HEK293 (cell line): ENCODE data around the gene HSD17B2.

ENCODE experiments used
- CTCF ChIA-PET: fragments of 350-600 bp; formaldehyde crosslinking; extraction: SDS; loops from one replicate; lab custom pipeline; 2021; ENCODE audit warnings: antibody characterized with exemption; lab: Yijun Ruan, JAX
- POLR2A ChIA-PET: fragments of 300-600 bp; formaldehyde crosslinking; extraction: SDS; loops from one replicate; lab custom pipeline; 2020; ENCODE audit warnings: antibody characterized with exemption, inconsistent platforms; lab: Yijun Ruan, JAX
- H3K27ac ChIP-seq: fragments of 200-500 bp; sonication (Bioruptor generic); 2 replicates; pipeline ENCODE4 v1.5.1; 2014; ENCODE audit warnings: low read depth, low read length, control low read depth, inconsistent platforms; ENCODE audit errors: extremely low read depth
- H3K36me3 ChIP-seq, 2 experiments: fragments of 200-500 bp in 1 of 2; sonication (Bioruptor generic) in 1 of 2; 1 replicate in 1 of 2; 2 replicates in 1 of 2; pipeline ENCODE4 v1.5.1; 2014 to 2017; ENCODE audit warnings: inconsistent platforms in 2 of 2, low read length in 2 of 2; ENCODE audit not compliant: control insufficient read depth in 2 of 2, insufficient read depth in 1 of 2
- H3K4me1 ChIP-seq: fragments of 200-500 bp; sonication (Bioruptor generic); 2 replicates; pipeline ENCODE4 v1.5.1; 2014; ENCODE audit warnings: mild to moderate bottlenecking, low read length, inconsistent platforms; ENCODE audit not compliant: control insufficient read depth, insufficient read depth
- H3K4me3 ChIP-seq: 2 replicates; pipeline ENCODE4 v1.5.1; 2011; ENCODE audit warnings: low read depth, mild to moderate bottlenecking, control low read depth, low read length, moderate library complexity
- H3K9me3 ChIP-seq: fragments of 200-500 bp; sonication (Bioruptor generic); 2 replicates; pipeline ENCODE4 v1.5.1; 2014; ENCODE audit warnings: low read depth, low read length, inconsistent platforms; ENCODE audit not compliant: control insufficient read depth, insufficient read depth
- GLI2 ChIP-seq: fragments of 450-650 bp; formaldehyde crosslinking; IDR thresholded peaks from 2 replicates; pipeline ENCODE4; 2017; ENCODE audit warnings: missing biosample characterization, missing genetic modification characterization, low read depth, borderline replicate concordance
- REPIN1 ChIP-seq: fragments of 450-650 bp; formaldehyde crosslinking; IDR thresholded peaks from 2 replicates; pipeline ENCODE4 v1.5.1; 2017; ENCODE audit warnings: missing biosample characterization, missing genetic modification characterization, low read depth
- TRIM28 ChIP-seq: IDR thresholded peaks from 2 replicates; pipeline ENCODE4 v1.6.1; 2011; ENCODE audit warnings: low read length, control low read depth, borderline replicate concordance
- YY1 ChIP-seq: fragments of 450-650 bp; formaldehyde crosslinking; IDR thresholded peaks from 2 replicates; pipeline ENCODE4 v1.5.1; 2018; ENCODE audit warnings: missing biosample characterization, missing genetic modification characterization
- YY2 ChIP-seq: fragments of 450-650 bp; formaldehyde crosslinking; IDR thresholded peaks from 2 replicates; pipeline ENCODE4 v1.5.1; 2016; ENCODE audit warnings: missing biosample characterization, missing genetic modification characterization
- ZBTB8A ChIP-seq: fragments of 450-650 bp; formaldehyde crosslinking; IDR thresholded peaks from 2 replicates; pipeline ENCODE4 v1.5.1; 2016; ENCODE audit warnings: missing biosample characterization, missing genetic modification characterization
- ZNF223 ChIP-seq: fragments of 450-650 bp; formaldehyde crosslinking; IDR thresholded peaks from 2 replicates; pipeline ENCODE4 v1.5.1; 2016; ENCODE audit warnings: missing biosample characterization, missing genetic modification characterization
- ZNF23 ChIP-seq: fragments of 450-650 bp; formaldehyde crosslinking; IDR thresholded peaks from 2 replicates; pipeline ENCODE4 v1.5.1; 2016; ENCODE audit warnings: missing biosample characterization, missing genetic modification characterization, borderline replicate concordance
- ZNF416 ChIP-seq: fragments of 450-650 bp; formaldehyde crosslinking; IDR thresholded peaks from 2 replicates; pipeline ENCODE4 v1.5.1; 2016; ENCODE audit warnings: missing biosample characterization, missing genetic modification characterization
- ZNF529 ChIP-seq: fragments of 450-650 bp; formaldehyde crosslinking; IDR thresholded peaks from 2 replicates; pipeline ENCODE4 v1.5.1; 2017; ENCODE audit warnings: missing genetic modification characterization, missing biosample characterization; ENCODE audit not compliant: insufficient replicate concordance
- ZNF600 ChIP-seq: fragments of 450-650 bp; formaldehyde crosslinking; IDR thresholded peaks from 2 replicates; pipeline ENCODE4 v1.5.1; 2016; ENCODE audit warnings: missing biosample characterization, missing genetic modification characterization
- ZNF624 ChIP-seq: fragments of 450-650 bp; formaldehyde crosslinking; IDR thresholded peaks from 2 replicates; pipeline ENCODE4 v1.5.1; 2017; ENCODE audit warnings: missing biosample characterization, missing genetic modification characterization
- ZNF629 ChIP-seq: fragments of 450-650 bp; formaldehyde crosslinking; IDR thresholded peaks from 2 replicates; pipeline ENCODE4 v1.5.1; 2017; ENCODE audit warnings: missing biosample characterization, missing genetic modification characterization
- ZNF777 ChIP-seq: fragments of 450-650 bp; formaldehyde crosslinking; IDR thresholded peaks from 2 replicates; pipeline ENCODE4 v1.5.1; 2017; ENCODE audit warnings: missing biosample characterization, missing genetic modification characterization, borderline replicate concordance
- ZSCAN16 ChIP-seq: fragments of 450-650 bp; formaldehyde crosslinking; IDR thresholded peaks from 2 replicates; pipeline ENCODE4 v1.5.1; 2016; ENCODE audit warnings: missing biosample characterization, missing genetic modification characterization
- ZXDB ChIP-seq: fragments of 450-650 bp; formaldehyde crosslinking; IDR thresholded peaks from 2 replicates; pipeline ENCODE4 v1.5.1; 2016; ENCODE audit warnings: missing biosample characterization, missing genetic modification characterization
- TF ChIP-seq, protein P1 (sequence below): fragments of 450-650 bp; formaldehyde crosslinking; optimal IDR thresholded peaks from 2 replicates; pipeline ENCODE3; 2016; ENCODE audit warnings: missing biosample characterization, mild to moderate bottlenecking, missing genetic modification characterization
- TF ChIP-seq, protein P2 (sequence below): fragments of 450-650 bp; formaldehyde crosslinking; IDR thresholded peaks from 2 replicates; pipeline ENCODE4 v1.5.1; 2017; ENCODE audit warnings: missing biosample characterization, missing genetic modification characterization
- TF ChIP-seq, protein P3 (sequence below): fragments of 450-650 bp; formaldehyde crosslinking; IDR thresholded peaks from 2 replicates; pipeline ENCODE4 v1.5.1; 2016; ENCODE audit warnings: missing biosample characterization, missing genetic modification characterization
- TF ChIP-seq, protein P4 (sequence below): fragments of 450-650 bp; formaldehyde crosslinking; IDR thresholded peaks from 2 replicates; pipeline ENCODE4 v1.5.1; 2016; ENCODE audit warnings: missing biosample characterization, missing genetic modification characterization
- TF ChIP-seq, protein P5 (sequence below): fragments of 450-650 bp; formaldehyde crosslinking; IDR thresholded peaks from 2 replicates; pipeline ENCODE4 v1.5.1; 2016; ENCODE audit warnings: missing biosample characterization, missing genetic modification characterization
- TF ChIP-seq, protein P6 (sequence below): fragments of 450-650 bp; formaldehyde crosslinking; IDR thresholded peaks from 2 replicates; pipeline ENCODE4 v1.5.1; 2016; ENCODE audit warnings: missing biosample characterization, missing genetic modification characterization
- TF ChIP-seq, protein P7 (sequence below): fragments of 450-650 bp; formaldehyde crosslinking; IDR thresholded peaks from 2 replicates; pipeline ENCODE4 v1.5.1; 2016; ENCODE audit warnings: missing biosample characterization, missing genetic modification characterization, borderline replicate concordance

HSD17B2 gene

DNA sequence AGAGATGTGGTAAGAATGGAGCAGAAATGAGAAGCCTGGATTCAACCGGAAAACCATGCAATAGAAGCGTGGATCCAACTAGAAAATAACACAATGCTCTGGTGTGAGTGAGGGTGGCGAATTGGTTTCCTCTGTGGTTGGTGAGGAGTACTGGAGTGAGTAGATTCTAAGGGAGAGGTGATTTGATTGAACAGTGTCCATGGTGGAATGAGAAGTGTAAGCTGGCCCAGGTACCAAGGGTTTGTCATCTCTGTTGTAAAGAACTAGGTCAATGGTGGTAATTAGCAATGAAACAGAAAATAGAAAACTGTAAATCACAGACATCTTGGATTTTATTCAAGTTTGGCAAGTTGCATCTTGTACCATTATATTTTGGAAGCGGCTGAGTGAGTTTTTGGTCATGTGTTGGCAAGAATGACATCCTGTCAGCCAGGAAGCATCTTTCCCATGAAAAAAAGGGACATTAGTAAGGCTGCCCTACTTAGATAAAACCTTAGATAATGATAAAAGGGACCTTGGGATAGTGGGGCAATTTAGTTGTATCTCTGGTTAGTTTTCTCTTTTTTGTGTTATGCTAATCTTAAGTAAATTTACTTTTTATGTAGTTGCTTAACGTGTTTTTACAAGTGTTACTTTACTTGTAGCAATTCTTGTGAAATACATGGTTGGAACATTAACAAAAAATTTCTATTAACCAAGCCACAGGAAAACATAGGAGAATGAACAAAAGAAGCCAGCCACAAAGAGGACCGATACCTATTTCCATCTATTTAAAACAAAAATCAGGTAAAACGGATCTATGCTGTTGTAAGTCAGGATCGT lies 20.9 kb downstream of the HSD17B2 start:
- no peaks in the 10 kb centered on the region for H3K4me1 ChIP-seq
- POLR2A ChIA-PET = no interaction called here
- no peaks in the 10 kb centered on the region for H3K36me3 ChIP-seq
- CTCF ChIA-PET = interaction anchor here (1.3 kb wide), 1 partner anchor 174 kb away, joined by 3 read pairs; no protein-coding TSS in a partner anchor
- no peak overlapping the region for H3K4me3 ChIP-seq
- no peaks in the 10 kb centered on the region for H3K9me3 ChIP-seq
- TF ChIP-seq YY2 (no peak), TRIM28 (no peak), ZBTB8A (tag by site-specific recombination) (no peak), ZNF23 (tag by site-specific recombination) (no peak), ZXDB (no peak), ZNF529 (tag by site-specific recombination) (no peak), ZSCAN16 (tag by site-specific recombination) (no peak), ZNF629 (tag by site-specific recombination) (no peak), ZNF416 (tag by site-specific recombination) (no peak), ZNF777 (tag by site-specific recombination) (no peak), REPIN1 (tag by site-specific recombination) (no peak), GLI2 (tag by site-specific recombination) (no peak), ZNF223 (tag by site-specific recombination) (no peak)
- TF ChIP-seq, protein P1, sequence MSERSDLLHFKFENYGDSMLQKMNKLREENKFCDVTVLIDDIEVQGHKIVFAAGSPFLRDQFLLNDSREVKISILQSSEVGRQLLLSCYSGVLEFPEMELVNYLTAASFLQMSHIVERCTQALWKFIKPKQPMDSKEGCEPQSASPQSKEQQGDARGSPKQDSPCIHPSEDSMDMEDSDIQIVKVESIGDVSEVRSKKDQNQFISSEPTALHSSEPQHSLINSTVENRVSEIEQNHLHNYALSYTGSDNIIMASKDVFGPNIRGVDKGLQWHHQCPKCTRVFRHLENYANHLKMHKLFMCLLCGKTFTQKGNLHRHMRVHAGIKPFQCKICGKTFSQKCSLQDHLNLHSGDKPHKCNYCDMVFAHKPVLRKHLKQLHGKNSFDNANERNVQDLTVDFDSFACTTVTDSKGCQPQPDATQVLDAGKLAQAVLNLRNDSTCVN = no peak
- TF ChIP-seq, protein P2, sequence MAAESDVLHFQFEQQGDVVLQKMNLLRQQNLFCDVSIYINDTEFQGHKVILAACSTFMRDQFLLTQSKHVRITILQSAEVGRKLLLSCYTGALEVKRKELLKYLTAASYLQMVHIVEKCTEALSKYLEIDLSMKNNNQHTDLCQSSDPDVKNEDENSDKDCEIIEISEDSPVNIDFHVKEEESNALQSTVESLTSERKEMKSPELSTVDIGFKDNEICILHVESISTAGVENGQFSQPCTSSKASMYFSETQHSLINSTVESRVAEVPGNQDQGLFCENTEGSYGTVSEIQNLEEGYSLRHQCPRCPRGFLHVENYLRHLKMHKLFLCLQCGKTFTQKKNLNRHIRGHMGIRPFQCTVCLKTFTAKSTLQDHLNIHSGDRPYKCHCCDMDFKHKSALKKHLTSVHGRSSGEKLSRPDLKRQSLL = no peak
- TF ChIP-seq, all 188 proteins: peak for 0
- H3K27ac ChIP-seq = no peak overlapping the region

DNA sequence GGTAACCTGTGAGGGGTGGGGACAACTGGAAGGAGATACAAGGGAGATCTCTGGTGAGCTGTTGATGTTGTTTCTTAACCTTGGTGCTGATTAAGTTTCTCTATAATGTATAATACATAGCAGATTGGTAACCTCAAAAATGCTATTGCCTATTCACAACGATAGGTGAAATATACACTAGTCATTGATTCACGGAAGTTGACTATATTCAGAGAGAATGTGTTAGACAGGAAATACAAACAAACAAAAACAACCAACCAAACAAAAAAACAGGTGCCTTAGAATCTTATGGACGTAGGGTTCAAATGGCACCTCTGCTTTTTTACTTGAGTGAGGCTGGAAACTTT lies 21.5 kb downstream of the HSD17B2 start:
- CTCF ChIA-PET = interaction anchor here (1.3 kb wide), 1 partner anchor 174 kb away, joined by 3 read pairs; no protein-coding TSS in a partner anchor
- H3K9me3 ChIP-seq = no peaks in the 10 kb centered on the region
- POLR2A ChIA-PET = no interaction called here
- H3K4me3 ChIP-seq = no peak overlapping the region
- H3K4me1 ChIP-seq = no peaks in the 10 kb centered on the region
- no peaks in the 10 kb centered on the region for H3K36me3 ChIP-seq
- no peak overlapping the region for H3K27ac ChIP-seq
- TF ChIP-seq, protein P3, sequence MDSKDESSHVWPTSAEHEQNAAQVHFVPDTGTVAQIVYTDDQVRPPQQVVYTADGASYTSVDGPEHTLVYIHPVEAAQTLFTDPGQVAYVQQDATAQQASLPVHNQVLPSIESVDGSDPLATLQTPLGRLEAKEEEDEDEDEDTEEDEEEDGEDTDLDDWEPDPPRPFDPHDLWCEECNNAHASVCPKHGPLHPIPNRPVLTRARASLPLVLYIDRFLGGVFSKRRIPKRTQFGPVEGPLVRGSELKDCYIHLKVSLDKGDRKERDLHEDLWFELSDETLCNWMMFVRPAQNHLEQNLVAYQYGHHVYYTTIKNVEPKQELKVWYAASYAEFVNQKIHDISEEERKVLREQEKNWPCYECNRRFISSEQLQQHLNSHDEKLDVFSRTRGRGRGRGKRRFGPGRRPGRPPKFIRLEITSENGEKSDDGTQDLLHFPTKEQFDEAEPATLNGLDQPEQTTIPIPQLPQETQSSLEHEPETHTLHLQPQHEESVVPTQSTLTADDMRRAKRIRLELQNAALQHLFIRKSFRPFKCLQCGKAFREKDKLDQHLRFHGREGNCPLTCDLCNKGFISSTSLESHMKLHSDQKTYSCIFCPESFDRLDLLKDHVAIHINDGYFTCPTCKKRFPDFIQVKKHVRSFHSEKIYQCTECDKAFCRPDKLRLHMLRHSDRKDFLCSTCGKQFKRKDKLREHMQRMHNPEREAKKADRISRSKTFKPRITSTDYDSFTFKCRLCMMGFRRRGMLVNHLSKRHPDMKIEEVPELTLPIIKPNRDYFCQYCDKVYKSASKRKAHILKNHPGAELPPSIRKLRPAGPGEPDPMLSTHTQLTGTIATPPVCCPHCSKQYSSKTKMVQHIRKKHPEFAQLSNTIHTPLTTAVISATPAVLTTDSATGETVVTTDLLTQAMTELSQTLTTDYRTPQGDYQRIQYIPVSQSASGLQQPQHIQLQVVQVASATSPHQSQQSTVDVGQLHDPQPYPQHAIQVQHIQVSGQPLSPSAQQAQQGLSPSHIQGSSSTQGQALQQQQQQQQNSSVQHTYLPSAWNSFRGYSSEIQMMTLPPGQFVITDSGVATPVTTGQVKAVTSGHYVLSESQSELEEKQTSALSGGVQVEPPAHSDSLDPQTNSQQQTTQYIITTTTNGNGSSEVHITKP (tag by site-specific recombination) = no peak
- TF ChIP-seq, protein P4, sequence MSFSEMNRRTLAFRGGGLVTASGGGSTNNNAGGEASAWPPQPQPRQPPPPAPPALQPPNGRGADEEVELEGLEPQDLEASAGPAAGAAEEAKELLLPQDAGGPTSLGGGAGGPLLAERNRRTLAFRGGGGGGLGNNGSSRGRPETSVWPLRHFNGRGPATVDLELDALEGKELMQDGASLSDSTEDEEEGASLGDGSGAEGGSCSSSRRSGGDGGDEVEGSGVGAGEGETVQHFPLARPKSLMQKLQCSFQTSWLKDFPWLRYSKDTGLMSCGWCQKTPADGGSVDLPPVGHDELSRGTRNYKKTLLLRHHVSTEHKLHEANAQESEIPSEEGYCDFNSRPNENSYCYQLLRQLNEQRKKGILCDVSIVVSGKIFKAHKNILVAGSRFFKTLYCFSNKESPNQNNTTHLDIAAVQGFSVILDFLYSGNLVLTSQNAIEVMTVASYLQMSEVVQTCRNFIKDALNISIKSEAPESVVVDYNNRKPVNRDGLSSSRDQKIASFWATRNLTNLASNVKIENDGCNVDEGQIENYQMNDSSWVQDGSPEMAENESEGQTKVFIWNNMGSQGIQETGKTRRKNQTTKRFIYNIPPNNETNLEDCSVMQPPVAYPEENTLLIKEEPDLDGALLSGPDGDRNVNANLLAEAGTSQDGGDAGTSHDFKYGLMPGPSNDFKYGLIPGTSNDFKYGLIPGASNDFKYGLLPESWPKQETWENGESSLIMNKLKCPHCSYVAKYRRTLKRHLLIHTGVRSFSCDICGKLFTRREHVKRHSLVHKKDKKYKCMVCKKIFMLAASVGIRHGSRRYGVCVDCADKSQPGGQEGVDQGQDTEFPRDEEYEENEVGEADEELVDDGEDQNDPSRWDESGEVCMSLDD = no peak
- TF ChIP-seq, protein P5, sequence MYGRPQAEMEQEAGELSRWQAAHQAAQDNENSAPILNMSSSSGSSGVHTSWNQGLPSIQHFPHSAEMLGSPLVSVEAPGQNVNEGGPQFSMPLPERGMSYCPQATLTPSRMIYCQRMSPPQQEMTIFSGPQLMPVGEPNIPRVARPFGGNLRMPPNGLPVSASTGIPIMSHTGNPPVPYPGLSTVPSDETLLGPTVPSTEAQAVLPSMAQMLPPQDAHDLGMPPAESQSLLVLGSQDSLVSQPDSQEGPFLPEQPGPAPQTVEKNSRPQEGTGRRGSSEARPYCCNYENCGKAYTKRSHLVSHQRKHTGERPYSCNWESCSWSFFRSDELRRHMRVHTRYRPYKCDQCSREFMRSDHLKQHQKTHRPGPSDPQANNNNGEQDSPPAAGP (tag by site-specific recombination) = no peak
- no peak for TF ChIP-seq ZNF600
- TF ChIP-seq, protein P6, sequence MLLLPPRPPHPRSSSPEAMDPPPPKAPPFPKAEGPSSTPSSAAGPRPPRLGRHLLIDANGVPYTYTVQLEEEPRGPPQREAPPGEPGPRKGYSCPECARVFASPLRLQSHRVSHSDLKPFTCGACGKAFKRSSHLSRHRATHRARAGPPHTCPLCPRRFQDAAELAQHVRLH (tag by site-specific recombination) = no peak
- no peak for TF ChIP-seq YY1 (tag by site-specific recombination)
- TF ChIP-seq ZNF624 (tag by site-specific recombination) = no peak
- TF ChIP-seq ZXDB = no peak
- TF ChIP-seq, protein P7, sequence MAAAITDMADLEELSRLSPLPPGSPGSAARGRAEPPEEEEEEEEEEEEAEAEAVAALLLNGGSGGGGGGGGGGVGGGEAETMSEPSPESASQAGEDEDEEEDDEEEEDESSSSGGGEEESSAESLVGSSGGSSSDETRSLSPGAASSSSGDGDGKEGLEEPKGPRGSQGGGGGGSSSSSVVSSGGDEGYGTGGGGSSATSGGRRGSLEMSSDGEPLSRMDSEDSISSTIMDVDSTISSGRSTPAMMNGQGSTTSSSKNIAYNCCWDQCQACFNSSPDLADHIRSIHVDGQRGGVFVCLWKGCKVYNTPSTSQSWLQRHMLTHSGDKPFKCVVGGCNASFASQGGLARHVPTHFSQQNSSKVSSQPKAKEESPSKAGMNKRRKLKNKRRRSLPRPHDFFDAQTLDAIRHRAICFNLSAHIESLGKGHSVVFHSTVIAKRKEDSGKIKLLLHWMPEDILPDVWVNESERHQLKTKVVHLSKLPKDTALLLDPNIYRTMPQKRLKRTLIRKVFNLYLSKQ (tag by site-specific recombination) = no peak
